ENCODE data around the gene MAEA.

MAEA gene

DNA sequence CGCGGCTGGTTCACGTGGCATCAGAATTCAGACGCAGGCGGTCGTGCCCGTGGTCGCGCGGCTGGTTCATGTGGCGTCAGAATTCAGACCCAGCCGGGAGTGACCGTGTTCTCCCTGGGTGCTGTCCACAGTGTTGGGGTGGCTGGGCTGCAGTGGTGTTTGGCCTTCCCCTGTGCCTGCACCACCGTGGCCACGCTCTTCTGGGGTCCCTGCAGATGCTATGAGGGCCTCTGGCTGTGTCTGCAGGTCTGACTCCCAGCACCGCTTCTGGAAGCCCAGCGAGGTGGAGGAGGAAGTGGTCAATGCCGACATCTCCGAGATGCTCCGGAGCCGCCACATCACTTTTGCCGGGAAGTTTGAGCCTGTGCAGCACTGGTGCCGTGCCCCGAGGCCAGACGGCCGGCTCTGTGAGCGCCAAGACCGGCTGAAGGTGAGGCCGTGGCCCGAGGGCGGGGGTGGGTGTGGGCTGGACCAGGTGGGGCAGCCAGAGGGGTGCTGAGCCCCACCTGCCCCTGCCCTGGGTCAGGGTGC lies 90.2 kb downstream of the MAEA start:
- H3K27me3 ChIP-seq (ENCODE audit: low read length), result no peaks in the 10 kb centered on the region
- no peak overlapping the region for H3K4me2 ChIP-seq (ENCODE audit: low read depth, low read length, poor library complexity, severe bottlenecking)
- no peaks in the 10 kb centered on the region for H3K9me2 ChIP-seq (replicated peaks; ENCODE audit: insufficient read depth, low read length)
- H3F3A ChIP-seq (ENCODE audit: insufficient read depth), result no peaks in the 10 kb centered on the region
- H3K9me3 ChIP-seq (ENCODE audit: insufficient read depth, low read length), result no peaks in the 10 kb centered on the region
- no peak overlapping the region for H3K27ac ChIP-seq (ENCODE audit: low read depth, low read length)
- no peak overlapping the region for H3K4me3 ChIP-seq (ENCODE audit: insufficient read depth, low read length, poor library complexity, severe bottlenecking)
- no peak overlapping the region for H2AFZ ChIP-seq (ENCODE audit: low read depth, low read length, severe bottlenecking)
- no peaks in the 10 kb centered on the region for H4K20me1 ChIP-seq (ENCODE audit: low read depth, low read length)
- no peaks in the 10 kb centered on the region for H3K36me3 ChIP-seq (ENCODE audit: low read length)
- no peaks in the 10 kb centered on the region for H3K79me2 ChIP-seq (ENCODE audit: insufficient read depth, low read length)
- no peak overlapping the region for H3K9ac ChIP-seq (ENCODE audit: low read length)
- no peak for TF ChIP-seq EZH2phosphoT487 (conservative IDR thresholded peaks at IDR 0.05; ENCODE audit: low read length)
- TF ChIP-seq, protein P1, sequence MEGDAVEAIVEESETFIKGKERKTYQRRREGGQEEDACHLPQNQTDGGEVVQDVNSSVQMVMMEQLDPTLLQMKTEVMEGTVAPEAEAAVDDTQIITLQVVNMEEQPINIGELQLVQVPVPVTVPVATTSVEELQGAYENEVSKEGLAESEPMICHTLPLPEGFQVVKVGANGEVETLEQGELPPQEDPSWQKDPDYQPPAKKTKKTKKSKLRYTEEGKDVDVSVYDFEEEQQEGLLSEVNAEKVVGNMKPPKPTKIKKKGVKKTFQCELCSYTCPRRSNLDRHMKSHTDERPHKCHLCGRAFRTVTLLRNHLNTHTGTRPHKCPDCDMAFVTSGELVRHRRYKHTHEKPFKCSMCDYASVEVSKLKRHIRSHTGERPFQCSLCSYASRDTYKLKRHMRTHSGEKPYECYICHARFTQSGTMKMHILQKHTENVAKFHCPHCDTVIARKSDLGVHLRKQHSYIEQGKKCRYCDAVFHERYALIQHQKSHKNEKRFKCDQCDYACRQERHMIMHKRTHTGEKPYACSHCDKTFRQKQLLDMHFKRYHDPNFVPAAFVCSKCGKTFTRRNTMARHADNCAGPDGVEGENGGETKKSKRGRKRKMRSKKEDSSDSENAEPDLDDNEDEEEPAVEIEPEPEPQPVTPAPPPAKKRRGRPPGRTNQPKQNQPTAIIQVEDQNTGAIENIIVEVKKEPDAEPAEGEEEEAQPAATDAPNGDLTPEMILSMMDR (IDR thresholded peaks at IDR 0.05; ENCODE audit: insufficient read depth, low read length, poor library complexity, severe bottlenecking), result no peak

DNA sequence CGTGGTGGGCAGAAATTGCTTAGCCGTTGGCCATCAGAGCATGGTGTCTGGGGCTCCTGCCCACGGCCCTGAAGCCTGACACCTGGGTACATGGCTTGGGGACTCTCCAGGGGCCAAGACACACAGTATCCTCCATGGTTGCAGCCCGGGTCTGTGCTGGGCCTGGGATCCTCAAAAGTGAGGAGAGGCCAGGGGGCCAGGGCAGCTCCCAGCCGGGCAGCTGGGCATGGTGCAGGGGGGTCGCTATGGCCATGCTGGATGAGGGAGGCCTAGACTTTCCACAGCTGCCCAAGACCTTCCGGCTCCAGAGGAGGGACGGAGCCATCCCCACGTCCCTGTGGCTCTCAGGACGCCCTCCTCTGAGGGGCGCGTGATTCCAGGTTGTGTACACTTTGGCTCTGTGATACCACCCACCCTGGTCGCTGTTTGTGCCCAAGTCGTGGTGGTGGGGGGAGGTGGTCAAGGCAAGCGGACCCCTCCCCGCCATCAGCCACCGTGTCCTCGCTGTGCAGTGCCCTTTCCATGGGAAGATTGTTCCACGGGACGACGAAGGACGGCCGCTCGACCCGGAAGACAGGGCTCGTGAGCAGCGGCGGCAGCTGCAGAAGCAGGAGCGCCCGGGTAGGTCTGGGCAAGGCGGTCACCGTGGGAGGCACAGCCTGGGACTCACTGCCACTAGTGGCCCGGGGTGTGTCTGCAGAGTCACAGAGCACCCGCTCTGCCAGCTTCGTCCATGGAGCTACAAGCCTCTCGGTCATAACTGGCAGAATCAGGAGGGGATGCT lies 90.9 kb downstream of the MAEA start:
- Histone ChIP-seq H3K27me3 (ENCODE audit: low read length) (no peaks in the 10 kb centered on the region), H3K4me2 (ENCODE audit: low read depth, low read length, poor library complexity, severe bottlenecking) (no peak overlapping the region), H3K36me3 (ENCODE audit: low read length) (no peaks in the 10 kb centered on the region), H3F3A (ENCODE audit: insufficient read depth) (no peaks in the 10 kb centered on the region), H3K79me2 (ENCODE audit: insufficient read depth, low read length) (no peaks in the 10 kb centered on the region), H3K9me3 (ENCODE audit: insufficient read depth, low read length) (no peaks in the 10 kb centered on the region), H2AFZ (ENCODE audit: low read depth, low read length, severe bottlenecking) (no peak overlapping the region), H3K27ac (ENCODE audit: low read depth, low read length) (no peak overlapping the region), H3K4me3 (ENCODE audit: insufficient read depth, low read length, poor library complexity, severe bottlenecking) (no peak overlapping the region), H3K9ac (ENCODE audit: low read length) (no peak overlapping the region), H4K20me1 (ENCODE audit: low read depth, low read length) (no peaks in the 10 kb centered on the region), H3K9me2 (replicated peaks; ENCODE audit: insufficient read depth, low read length) (no peaks in the 10 kb centered on the region)
- TF ChIP-seq, protein P1 (IDR thresholded peaks at IDR 0.05; ENCODE audit: insufficient read depth, low read length, poor library complexity, severe bottlenecking), result no peak
- no peak for TF ChIP-seq EZH2phosphoT487 (conservative IDR thresholded peaks at IDR 0.05; ENCODE audit: low read length)

DNA sequence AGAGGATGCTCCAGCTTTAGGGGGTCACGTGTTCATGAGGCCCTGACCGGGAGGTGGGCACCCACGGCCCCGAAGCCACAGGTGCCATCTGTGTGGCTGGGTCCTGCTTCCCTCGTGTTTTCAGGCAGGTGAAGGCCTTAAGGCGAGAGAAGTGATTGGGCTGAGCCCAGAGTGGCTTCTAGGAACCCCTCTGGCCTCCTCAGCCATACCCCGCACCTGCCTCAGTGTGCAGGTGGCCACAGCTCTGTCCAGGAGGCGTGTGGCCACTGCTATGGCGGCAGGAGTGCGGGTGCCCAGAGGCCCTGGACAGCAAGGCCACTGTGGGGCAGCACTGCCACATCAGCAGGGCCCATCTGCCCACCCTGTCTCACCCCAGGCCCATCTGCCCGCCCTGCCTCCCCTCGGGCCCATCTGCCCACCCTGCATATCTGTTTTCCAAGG lies 91.5 kb downstream of the MAEA start:
- Histone ChIP-seq H3K9ac (ENCODE audit: low read length) (no peak overlapping the region), H3K36me3 (ENCODE audit: low read length) (no peaks in the 10 kb centered on the region), H3K79me2 (ENCODE audit: insufficient read depth, low read length) (no peaks in the 10 kb centered on the region), H4K20me1 (ENCODE audit: low read depth, low read length) (no peaks in the 10 kb centered on the region), H3K9me2 (replicated peaks; ENCODE audit: insufficient read depth, low read length) (no peaks in the 10 kb centered on the region), H3K4me3 (ENCODE audit: insufficient read depth, low read length, poor library complexity, severe bottlenecking) (no peak overlapping the region), H3K27me3 (ENCODE audit: low read length) (no peaks in the 10 kb centered on the region), H2AFZ (ENCODE audit: low read depth, low read length, severe bottlenecking) (no peak overlapping the region), H3K4me2 (ENCODE audit: low read depth, low read length, poor library complexity, severe bottlenecking) (no peak overlapping the region), H3K27ac (ENCODE audit: low read depth, low read length) (no peak overlapping the region), H3F3A (ENCODE audit: insufficient read depth) (no peaks in the 10 kb centered on the region), H3K9me3 (ENCODE audit: insufficient read depth, low read length) (no peaks in the 10 kb centered on the region)
- TF ChIP-seq EZH2phosphoT487 (conservative IDR thresholded peaks at IDR 0.05; ENCODE audit: low read length), result no peak
- TF ChIP-seq, protein P1 (IDR thresholded peaks at IDR 0.05; ENCODE audit: insufficient read depth, low read length, poor library complexity, severe bottlenecking), result no peak
